HG03460 (cell line): Measurements from ENCODE around the gene DMBX1.

Source experiments
- ATAC-seq: cut with Tn5 transposase; IDR thresholded peaks from one replicate; pipeline ENCODE4 v1.9.1; 2021; ENCODE audit not compliant: unreplicated experiment

DMBX1 gene

DNA sequence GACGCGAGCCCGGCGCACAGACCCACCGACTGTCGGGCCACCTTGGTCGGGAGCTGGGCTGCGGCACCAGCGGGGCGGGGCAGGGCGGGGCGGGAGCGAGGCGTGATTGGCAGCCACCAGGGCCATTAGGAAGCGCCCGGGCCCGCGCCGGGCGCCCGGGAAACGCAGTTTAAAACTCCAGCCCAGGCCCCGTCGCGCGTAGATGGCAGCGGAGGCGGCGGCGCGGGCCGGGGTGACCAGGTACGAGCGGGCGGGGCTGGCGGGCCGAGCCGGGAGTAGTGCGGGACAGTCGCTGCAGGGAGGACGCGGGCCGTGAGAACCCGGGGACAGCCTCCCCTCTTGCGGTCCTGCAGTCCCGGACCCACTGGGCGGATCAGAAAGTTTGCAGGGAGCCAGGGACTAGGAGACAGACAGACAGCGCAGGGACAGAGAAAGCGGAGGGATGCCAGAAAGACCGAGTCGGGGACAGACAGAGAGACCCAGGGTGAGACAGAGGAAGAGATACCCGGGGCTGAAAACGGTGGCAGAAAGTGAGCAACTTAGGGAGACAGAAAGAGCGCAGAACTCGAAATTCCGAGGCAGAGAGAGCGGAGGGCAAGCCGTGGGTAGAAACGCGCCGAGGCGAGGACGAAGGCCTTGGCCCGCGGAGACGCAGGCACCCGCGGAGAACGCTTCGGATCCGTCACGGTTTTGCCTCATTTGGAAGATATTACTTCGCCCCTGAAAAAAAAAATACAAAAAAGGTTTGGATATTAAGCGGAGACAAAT is at the start of gene DMBX1:
Gene DMBX1, plus strand, starts transcription at position 199 of the 768 bp plus-strand sequence. CDS start 17,175 bp downstream, outside the sequence.
- ATAC-seq, result no peak

DNA sequence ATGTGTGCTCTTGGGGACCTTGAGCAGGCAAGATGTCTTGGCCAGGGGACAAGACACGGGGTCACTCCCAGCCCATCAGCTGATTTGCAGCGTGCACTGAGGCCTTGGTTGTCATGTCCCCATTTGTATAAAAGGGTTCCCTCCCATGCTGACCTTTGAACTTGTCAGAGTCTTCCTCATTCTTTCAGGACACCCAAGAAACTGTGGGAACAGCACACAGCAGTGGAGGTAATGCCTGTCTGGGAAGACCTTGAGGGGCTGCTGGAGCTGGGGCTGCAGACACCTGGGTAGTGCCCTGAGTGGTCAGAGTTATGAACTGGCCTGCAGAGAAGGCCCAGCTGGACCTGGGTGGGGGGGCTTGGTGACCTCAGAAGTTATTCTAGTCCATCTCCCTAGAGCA is 49.2 kb upstream of the DMBX1 start:
- ATAC-seq, result no peak

DNA sequence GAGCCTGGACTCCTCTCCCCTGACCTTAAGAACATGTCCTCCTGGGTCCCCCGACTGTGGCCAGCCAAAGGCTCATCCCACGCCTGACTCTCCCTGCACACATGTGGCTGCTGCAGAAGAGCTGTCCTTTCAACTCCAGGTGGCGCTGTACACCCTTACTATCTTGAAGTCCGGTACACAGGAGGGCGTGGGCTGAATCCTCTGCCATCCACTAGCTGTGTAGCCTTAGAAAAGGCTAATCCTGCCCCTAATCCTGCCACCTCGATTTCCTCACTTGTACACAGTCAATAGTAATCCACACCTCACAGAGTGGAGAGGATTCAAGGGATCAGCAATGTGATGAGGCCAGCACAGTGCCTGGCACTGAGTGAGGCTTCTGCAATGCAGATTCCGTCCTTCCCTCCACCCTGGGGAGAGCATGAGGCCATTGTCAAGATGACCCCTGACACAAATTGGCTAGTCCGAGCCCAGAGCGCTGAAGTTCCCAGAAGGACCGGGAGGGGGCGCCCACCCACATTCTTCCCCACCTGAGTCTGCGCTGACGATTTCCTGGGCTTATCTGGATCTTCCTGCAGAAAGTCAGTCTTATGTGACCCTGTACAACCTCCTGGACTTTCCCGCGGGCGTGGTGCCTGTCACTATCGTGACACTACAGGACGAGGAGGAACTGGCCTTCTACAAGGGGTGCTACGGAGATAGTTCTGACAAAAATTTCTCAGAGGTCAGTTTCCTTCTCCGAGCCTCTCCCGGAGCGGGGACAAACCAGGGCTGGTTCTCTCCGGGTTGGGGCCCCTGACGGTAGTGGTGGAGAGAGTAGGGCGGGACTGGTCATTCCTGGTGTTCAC is 47.1 kb upstream of the DMBX1 start:
- peak; percentile 59 for ATAC-seq

DNA sequence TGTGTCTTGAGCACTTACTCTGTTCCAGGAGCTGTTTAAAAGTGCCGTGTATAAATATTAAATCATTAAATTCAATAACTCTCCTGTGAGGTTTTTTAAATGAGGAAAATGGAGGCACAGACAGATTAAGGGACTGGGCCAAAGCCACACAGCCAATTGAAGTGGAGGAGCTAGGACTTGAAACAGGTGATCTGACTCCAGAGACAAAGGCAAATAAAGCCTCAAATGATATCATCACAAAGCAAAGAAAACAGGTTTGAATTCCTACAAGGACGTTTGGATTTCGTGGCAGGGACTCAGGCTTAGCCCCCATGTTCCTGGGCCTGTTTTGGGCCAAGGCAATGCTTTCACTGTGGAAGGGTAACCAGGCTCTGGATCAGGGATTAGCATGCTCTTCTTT is 45.2 kb upstream of the DMBX1 start:
- no peak for ATAC-seq

DNA sequence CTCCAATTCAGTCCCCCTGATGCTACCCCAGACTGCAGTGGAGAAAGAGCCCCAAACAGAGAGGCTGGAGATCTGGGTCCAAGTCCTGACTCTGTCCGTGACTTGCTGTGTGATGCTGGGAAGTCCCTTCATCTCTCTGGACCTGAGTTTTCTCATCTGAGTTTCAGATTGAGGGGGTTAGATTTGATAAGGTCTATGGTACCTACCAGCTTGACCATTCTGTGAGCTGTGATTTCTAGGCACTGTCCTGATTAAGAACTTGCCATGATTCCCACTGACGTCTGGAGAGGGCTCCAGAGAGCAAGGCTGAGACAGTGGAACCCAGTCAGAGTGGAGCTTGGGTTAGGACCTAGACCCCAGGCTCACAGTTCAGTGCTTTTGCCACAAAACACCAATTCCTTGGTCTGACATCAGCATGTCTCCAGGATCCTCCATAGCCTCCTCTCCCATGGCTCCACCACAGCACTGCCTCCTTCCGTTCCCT is 43.8 kb upstream of the DMBX1 start:
- no peak for ATAC-seq

DNA sequence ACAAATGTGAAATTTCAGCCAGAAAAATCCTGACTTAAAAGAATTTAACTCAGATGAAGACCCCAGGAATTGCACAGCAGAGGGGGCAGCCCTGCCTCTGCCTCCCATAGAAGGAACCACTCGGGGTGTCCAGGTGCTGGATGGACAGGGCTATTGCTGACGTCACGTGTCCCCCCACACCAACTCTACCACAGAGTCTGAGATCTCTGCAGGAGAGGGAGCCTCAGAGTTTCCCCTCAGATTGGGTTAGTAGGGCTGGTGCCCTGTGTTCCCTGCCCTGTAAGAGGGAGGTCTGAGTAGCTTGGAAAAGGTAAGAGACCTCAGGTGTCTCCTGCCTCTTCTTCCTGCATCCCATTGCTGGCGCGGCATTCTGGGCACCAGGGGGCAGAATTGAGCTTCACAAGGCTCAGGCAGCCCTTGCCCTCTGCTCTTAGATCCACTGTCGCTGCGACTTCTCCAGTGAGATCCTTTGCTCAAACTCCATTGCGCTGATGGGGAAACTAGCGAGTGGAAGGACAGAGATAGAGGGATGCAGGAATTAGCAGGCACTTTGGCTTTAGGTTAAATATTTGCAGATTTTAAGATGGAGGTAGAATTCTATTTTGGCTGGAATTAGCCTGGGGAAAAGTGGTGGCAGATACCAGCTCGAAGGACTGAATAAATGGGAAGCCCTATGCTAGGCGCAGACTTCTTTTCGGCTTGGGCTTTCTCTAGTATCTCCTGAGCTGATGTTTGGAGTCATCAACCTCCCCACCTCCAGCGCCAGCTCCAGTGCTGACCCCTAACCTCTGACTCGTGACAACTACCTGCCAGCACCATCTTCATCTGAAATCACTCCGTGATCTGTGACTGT is 42.8 kb upstream of the DMBX1 start:
- ATAC-seq, result no peak

DNA sequence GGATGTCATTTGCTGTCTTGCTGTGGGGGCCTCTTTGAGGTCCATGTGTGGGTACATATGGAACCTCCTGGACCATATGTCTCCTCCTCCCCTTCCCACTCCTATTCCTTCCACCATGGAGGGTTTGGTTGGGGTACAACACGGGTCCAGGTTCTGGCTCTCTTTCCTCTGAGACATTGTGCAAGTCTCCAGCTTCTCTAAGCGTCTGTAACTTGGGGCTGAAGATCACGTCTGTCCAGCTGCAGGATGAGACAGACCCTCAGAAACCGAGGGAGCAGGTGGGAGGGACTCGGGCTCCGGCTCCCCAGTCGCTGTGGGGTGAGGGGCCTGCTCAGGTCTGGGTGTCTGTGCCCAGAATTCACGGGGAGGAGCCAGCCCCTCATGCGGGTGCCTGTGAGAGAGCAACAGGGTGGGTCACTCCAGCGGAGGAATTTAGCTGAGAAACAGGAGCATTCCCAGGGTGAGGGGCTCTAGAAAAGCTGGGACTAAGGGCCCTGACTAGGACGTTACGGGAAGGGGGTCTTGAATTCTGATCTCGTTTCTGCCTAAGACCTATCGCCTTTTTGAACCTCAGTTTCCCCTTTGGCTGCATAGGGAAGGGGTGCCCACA is 42.0 kb upstream of the DMBX1 start:
- no peak for ATAC-seq

DNA sequence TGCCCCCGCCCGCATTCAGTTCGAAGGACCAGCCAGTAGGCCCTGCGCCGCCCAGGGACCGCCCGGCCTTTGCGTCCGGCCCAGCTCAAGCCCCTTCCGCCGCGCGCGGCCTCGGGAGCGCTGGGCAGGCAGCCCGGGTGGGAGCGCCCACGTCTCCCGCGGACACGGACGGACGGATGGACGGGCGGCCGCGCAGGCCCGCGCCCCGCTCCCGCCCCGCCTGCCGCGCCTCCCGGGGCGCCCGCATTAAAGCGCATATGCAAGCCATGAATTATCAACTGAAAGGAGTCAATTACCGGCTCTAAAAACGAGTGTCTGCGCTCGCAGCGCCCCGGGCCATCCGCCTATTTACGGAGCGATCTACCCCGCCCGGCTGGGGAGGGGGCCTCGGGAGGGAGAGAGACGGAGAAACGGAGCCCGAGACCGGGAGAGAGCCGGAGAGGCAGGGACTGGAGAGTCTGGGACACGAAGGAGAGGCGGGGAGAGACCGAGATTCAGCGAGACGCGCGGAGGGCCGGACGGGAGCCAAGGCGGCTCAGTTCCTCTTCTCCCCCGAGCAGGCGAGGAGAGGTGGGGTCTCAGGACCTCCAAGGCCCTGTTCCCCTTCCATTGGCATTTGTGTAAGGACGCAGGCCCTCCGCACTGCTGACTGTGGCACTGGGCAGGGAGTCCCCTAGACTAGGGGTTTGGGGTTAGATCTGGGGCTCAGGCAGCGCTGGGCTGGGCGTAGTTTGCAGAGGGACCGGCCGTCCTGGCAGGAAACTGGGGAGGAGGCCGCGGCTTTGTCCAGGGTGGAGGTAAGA is 41.3 kb upstream of the DMBX1 start:
- no peak for ATAC-seq

DNA sequence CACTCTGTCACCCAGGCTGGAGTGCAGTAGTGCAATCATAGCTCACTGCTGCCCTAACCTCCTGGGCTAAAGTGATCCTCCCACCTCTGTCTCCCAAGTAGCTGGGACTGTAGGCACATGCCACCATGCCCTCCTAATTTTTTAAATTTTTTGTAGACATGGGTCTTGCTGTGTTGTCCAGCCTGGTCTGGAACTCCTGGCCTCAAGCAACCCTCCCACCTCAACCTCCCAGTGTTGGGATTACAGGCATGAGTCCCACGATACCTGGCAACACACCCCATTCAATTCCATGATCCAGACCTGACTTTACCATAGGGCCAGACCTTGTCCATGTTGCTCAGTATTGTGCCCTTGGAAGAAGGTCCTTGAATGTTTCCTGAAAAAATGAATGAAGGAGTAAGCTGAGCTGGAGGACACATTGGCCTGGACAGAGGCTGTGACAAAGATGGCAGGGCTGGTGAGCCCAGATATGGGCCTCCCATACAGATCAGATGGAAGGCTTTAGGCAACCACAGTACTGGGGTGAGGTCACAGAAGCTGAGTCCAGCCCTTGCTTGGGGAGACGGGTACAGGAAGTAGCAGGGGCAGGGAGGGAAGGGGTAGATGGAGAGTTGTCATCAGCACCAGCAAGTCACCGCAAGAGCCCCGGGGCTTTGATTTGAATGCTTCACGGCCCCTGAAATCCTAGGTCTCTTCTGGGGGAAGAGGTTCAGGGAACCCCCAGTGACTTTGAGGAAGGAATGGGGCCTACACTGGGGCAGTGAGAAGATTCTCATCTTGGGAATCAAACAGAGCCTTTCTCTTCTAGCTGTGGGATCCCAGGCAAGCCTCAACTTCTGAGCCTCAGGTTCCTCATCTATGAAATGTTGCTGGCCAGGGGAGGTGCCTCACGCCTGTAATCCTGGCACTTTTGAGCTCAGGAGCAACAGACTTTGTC is 40.1 kb upstream of the DMBX1 start:
- ATAC-seq, result no peak

DNA sequence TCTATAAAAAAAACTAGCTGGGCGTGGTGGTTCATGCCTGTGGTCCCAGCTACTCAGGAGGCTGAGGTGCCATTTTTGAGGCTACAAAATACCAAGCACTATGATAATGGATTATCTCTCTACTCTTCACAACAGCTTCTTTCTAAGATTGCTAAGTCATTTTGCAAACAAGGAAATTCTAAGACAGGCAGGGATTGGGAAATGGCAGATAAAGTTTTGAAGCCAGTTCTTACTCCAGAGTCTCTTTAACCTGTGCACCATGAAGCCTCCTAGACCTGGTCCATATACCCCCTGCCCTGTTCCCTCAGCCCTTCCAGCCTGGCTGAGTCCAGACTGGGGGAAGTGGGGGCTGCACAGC is 39.5 kb upstream of the DMBX1 start:
- ATAC-seq, result no peak

DNA sequence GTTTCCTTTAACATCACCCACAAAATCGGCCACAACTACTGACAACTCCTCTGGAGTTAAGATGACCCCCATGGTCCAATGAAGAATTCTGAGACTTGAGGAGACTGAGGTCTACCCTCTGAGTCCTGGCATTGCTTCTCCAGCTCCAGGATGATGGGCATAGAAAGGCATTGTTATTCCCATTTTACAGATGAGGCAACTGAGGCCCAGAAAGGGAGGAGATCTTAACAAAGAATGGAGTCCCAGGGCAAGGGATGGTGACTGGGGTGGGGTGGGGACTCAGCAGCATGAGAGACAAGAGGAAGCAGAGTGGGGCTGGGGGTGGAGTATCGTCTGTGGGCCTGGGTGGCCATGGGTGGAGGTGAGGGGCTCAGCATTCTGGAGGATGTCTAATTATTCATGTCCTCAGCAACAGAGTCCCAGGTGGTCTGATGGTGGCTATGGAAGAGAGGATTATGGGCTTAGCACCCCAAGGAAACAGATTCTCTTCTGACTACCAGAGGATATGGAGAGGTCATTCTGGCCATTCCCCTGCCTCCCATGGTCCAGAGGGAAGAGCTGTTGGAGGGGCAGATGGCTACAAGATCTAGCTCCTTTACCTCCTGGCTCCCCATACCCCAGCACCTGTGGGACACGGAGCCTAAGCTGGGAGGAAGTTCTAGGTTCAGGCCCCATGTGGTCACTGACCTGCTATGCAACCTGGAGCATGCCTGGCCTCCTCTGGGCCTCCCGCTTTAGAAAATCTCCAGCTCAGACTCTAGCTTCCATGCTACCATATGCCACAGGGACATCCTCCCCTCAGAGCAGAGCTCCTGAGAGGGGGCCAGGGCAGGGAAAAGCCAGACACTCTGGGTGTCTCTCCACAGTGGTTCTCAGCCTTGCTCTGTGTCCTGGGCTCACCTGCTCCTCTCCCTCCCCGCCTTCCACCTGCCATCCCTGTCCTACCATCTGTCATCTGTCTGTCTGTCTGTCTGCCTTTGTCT is 37.4 kb upstream of the DMBX1 start:
- ATAC-seq, result no peak

DNA sequence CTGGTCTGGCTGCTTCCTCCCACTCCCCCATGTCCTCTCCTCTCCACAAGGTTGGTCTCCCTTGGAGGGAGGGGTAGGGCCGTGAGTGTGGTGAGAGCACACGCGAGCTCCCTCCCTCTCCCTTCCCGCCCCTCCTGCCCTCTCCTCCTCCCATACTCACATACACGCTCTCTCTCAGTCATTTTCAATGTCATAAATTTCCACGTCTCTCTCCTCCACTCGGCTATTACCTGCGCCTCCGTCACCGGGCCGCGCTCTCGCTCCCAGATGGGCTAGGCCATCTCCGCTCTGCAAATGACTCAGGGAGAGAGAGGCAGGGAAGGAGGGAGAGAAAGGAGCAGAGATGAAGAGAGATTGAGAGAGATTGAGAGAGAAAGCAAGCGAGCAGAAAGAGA is 36.7 kb upstream of the DMBX1 start:
- ATAC-seq, result no peak

DNA sequence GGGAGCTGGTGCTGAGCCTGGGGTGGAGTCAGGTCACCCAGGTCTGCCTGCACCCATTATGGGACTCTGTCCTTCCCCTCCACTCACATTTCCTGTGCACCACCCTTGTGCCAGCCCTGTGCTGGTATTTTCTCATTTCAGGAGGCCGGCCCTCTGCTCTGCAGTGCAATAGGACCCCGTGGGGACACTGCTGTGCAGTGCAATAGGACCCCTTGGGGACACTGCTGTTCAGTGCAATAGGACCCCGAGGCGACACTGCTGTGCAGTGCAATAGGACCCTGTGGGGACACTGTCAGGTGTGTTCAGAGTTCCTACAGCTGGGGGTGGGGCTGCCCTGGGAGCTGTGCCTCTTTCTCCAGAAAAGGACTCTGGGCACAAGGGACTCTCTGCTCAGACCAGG is 36.2 kb upstream of the DMBX1 start:
- ATAC-seq, result no peak

DNA sequence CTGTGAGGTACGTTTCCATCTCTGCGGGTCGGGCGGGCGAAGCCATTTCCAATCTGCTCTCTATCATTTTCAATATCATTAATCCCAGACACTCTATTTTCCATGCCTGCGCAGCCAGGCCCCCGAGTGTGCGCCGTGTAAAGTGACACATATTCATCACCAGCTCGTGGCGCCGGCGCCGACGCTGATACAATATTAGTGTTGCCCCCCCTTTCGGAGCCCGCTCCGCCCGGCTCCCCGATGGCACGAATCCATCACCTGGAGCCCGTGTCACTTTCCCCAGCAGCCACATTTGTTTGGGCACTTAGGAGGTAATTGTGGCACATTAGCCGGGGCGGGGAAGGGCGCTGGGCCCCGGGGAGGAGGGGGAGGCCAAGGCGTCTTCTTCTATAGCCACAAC is 33.7 kb upstream of the DMBX1 start:
- ATAC-seq, result no peak

DNA sequence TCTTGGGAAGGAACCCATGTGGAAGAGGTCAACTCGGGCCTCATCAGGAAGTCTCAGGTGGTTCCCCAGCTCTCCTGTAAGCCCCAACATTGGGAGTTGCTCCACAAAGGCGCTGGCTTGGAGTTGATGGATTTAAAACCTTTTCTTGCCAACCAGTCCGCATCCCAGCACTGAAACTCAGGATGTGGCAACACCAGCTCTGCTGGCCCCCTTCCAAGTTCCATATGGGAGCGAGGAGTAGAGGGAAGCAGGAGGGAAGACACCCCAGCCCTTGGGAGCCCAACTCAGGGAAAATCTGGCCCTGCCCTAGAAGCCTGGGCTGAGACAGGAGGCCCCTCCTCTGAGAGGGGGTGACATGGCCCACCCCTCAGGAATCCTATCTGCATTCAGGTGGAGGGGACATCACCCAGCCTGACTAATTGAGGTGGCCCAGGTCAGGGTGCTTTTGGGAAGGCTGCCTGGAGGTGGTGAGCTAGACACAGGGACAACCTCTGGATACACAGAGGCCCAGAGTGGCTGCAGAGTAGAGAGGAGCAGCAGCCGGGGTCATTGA is 33.1 kb upstream of the DMBX1 start:
- no peak for ATAC-seq

DNA sequence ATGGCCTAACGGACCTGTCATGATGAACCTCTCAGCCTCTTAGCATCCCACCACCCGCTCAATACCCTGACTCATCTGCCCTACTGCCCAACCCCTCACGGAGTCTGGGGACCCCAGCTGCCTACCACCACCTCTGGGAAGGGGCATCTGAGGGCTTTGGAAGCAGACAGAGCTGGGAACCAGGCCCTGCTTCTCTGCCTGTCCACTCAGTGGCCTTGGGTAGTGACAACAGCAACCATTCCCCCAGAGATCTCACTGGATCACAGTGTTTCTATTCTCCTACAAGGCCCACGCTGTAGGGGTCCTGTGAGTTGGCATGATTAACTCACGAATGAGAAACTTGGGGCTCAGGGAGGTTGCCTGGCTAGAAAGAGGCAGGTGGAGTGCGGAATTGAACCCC is 32.5 kb upstream of the DMBX1 start:
- no peak for ATAC-seq

DNA sequence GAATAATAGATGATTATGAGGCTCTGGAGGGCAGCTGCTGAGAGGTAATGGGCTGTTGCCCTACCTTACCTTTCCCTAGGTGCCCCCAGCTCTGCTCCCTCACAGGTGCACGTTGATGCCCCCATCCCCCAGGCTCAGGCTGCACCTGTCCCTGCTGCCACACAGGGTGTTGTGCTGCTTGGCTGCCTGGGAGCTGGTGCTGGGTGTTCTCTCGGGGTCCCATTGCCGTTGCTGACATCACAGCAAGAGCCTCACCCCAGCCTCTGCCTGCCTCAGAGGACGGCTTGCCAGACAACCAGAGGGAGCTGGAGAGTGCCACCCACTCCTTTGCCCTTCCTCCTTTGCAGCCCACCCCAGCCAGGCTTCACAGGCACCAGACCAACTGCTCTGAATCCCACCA is 31.4 kb upstream of the DMBX1 start:
- ATAC-seq, result no peak

DNA sequence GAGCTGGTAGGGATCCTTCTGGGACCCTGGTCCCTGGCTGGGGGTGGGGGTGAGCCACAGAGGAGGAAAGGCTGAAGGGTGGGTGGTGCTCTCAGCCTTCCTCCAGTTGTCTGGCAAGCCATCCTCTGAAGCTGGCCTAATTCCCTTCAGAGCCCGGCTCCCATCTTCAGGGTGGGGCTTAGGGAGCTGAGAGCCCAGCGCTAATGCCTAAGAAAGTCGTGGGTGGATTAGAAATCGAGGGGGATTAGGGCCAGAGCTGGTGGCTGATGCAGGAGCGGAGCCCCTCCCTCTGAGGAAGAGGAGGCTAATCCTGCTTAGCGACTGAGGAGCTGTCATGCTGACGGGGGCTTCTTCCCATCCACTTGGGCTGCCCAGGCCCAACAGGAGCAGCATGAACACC is 30.8 kb upstream of the DMBX1 start:
- ATAC-seq, result no peak
